AG04450 (cell line): ENCODE results near the gene ABL2. TPM values are rescaled to one million over a fixed set of nuclear protein-coding genes. Genes with fewer than 3 reads are reported as not detected.
"Not testable (repeated sequence)": the region's sequence is repeated elsewhere in the genome, so short reads cannot be mapped to it uniquely, and the experiment has no call there.

Source experiments
- CTCF ChIA-PET: fragments of 300-600, 350-600 bp; formaldehyde crosslinking; extraction: SDS; loops from one replicate; lab custom pipeline; 2022; ENCODE audit warnings: antibody characterized with exemption, inconsistent platforms; lab: Charles Lee
- POLR2A ChIA-PET: fragments of 350-600 bp; formaldehyde crosslinking; extraction: SDS; loops from one replicate; lab custom pipeline; 2021; ENCODE audit warnings: antibody characterized with exemption, inconsistent platforms; lab: Yijun Ruan, JAX
- DNase-seq: peaks from one replicate; pipeline ENCODE4 v3.0.0-alpha.2; 2011; ENCODE audit warnings: low read depth, low spot score
- H3K27ac ChIP-seq: one replicate; pipeline ENCODE4 v1.5.1; 2012; ENCODE audit warnings: low read depth, low read length, control low read depth
- H3K27me3 ChIP-seq: one replicate; pipeline ENCODE4 v1.6.0; 2012; ENCODE audit warnings: low read length; ENCODE audit not compliant: control insufficient read depth, insufficient read depth
- H3K4me3 ChIP-seq: 2 replicates; pipeline ENCODE4 v1.5.1; 2011; ENCODE audit warnings: mild to moderate bottlenecking, low read depth, low read length, control low read depth
- H3K9me3 ChIP-seq: 2 replicates; pipeline ENCODE4 v1.5.1; 2012; ENCODE audit warnings: low read length; ENCODE audit not compliant: control insufficient read depth, insufficient read depth
- polyA plus RNA-seq: library from polyadenylated mRNA; depleted of rRNA; stranded (reverse); fragments of >200 nt; gene quantifications from 2 replicates; pipeline ENCODE4 v1.2.3, GENCODE V29; 2011
- TF ChIP-seq, protein P1 (sequence below): IDR thresholded peaks from 2 replicates; pipeline ENCODE4 v1.5.1; 2011; ENCODE audit warnings: low read depth, low read length, control low read depth, inconsistent platforms

Gene ABL2
- polyA plus RNA-seq, 1 experiment, result 13.9 TPM

DNA sequence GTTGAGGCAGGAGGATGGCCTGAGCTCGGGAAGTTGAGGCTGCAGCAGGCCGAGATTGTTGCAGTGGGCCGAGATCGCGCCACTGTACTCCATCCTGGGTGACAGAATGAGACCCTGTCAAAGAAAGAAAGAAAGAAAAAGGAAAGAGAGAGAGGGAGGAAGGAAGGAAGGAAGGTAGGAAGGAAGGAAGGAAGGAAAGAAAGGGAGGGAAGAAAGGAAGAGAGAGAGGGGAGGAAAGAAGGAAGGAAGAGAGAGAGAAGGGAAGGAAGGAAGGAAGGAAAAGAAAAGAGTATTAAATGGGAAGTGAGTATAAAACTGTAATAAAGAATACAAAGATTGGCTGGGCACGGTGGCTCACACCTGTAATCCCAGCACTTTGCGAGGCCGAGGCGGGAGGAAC lies 18.4 kb upstream of the ABL2 start:
- DNase-seq, result no peak
- Histone ChIP-seq H3K27ac (no peak overlapping the region), H3K4me3 (no peak overlapping the region), H3K27me3 (no peaks in the 10 kb centered on the region), H3K9me3 (no peaks in the 10 kb centered on the region)
- ChIA-PET POLR2A (no interaction called here), CTCF (interaction anchor here (1.2 kb wide), 1 partner anchor 122 kb away, joined by 3 read pairs; no protein-coding TSS in a partner anchor)
- TF ChIP-seq, protein P1, sequence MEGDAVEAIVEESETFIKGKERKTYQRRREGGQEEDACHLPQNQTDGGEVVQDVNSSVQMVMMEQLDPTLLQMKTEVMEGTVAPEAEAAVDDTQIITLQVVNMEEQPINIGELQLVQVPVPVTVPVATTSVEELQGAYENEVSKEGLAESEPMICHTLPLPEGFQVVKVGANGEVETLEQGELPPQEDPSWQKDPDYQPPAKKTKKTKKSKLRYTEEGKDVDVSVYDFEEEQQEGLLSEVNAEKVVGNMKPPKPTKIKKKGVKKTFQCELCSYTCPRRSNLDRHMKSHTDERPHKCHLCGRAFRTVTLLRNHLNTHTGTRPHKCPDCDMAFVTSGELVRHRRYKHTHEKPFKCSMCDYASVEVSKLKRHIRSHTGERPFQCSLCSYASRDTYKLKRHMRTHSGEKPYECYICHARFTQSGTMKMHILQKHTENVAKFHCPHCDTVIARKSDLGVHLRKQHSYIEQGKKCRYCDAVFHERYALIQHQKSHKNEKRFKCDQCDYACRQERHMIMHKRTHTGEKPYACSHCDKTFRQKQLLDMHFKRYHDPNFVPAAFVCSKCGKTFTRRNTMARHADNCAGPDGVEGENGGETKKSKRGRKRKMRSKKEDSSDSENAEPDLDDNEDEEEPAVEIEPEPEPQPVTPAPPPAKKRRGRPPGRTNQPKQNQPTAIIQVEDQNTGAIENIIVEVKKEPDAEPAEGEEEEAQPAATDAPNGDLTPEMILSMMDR, result no peak

DNA sequence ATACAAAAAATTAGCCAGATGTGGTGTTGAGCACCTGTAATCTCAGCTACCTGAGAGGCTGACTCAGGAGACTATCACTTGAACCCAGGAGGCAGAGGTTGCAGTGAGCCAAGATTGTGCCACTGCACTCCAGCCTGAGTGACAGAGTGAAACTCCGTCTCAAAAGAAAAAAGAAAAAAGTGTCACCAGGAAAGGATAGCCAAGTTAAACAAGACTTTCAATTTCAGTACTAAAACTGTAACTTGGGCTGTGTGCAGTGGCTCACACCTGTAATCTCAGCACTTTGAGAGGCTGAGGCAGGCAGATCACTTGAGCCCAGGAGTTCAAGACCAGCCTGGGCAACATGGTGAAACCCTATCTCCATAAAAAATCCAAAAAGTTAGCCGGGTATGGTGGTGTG lies 15.9 kb upstream of the ABL2 start:
- H3K27me3 ChIP-seq, H3K27ac ChIP-seq, POLR2A ChIA-PET, CTCF ChIA-PET, H3K9me3 ChIP-seq, DNase-seq, H3K4me3 ChIP-seq: not testable (repeated sequence)

DNA sequence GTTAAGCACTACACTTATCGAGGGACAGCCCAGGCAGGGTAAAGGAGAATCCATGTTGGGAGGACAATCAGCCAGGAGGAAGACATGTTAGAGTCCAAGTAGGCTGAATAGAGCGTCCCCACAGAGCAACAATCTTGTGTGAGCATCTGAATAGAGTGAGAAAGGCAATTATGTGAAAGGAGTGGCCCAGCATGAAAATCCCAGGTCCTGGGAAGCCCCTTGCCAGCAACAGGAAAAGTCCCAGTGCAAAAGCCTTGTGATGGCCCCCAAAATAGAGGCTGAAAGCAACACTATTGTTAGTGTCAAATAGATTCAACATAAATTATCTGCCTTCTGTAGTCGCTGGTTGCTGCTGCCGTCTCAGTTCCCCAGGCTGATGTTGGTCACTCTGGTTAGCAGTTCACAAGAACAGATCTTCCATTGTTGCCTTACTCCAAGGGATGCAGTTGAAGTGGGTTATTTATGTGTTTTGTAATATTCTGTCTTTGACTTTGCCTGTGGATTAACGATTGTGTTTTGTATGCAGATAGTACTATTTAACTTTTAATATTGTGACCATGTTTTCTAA lies 12.1 kb upstream of the ABL2 start:
- ChIA-PET POLR2A (no interaction called here), CTCF (no interaction called here)
- H3K4me3 ChIP-seq, result no peak overlapping the region
- DNase-seq, result no peak
- no peaks in the 10 kb centered on the region for H3K9me3 ChIP-seq
- no peaks in the 10 kb centered on the region for H3K27me3 ChIP-seq
- no peak overlapping the region for H3K27ac ChIP-seq
- TF ChIP-seq, protein P1, result no peak

DNA sequence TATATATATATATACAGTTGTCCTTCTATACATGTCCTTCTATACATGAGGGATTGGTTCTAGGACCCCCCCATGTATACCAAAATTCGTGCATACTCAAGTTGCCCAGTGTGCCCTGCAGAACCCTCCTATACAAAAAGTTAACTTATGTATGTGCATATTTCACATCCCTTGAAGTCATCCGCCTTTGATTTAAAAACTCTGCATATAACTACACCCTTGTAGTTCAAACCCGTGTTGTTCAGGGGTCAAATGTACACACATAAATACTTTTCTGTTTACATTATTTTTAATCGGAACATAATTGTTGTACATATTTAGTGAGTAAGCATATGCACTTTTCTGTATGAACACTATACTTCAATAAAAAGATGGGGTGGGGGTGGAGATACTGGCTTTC lies 7.7 kb upstream of the ABL2 start:
- no peak overlapping the region for H3K27ac ChIP-seq
- POLR2A ChIA-PET, result interaction anchor here (0.7 kb wide), 1 partner anchor 106 kb away, joined by 9 read pairs; no protein-coding TSS in a partner anchor

DNA sequence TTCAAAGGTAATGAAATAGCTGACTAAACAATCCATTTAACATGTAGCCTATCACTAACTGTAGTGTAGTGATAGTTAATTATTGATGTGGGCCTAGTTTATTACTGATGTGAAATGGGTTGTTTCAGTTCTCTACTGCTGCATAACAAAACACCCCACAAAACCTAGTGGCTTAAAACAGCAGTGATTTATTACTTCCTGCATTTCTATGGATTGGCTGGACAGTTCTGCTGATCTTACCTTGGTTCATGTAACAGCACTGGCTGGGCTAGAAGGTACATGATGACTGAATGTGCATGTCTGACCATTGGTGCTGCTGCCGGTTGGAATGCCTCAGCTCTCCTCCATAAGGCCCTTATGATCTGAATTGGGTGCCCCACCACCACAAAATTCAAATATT lies 5.4 kb upstream of the ABL2 start:
- CTCF ChIA-PET, result interaction anchor here (0.6 kb wide), 1 partner anchor 49 kb away, joined by 5 read pairs; no protein-coding TSS in a partner anchor
- Histone ChIP-seq H3K9me3 (no peaks in the 10 kb centered on the region; the same call in 1 of the 2 replicates), H3K27ac (no peak overlapping the region), H3K4me3 (no peak overlapping the region), H3K27me3 (no peaks in the 10 kb centered on the region)
- TF ChIP-seq, protein P1, result no peak
- POLR2A ChIA-PET, result no interaction called here
- DNase-seq, result no peak

More for the DNA sequence above, 7.7 kb upstream of the ABL2 start:
- H3K4me3 ChIP-seq, result no peak overlapping the region
- no peak for DNase-seq
- TF ChIP-seq, protein P1, result no peak
- H3K27me3 ChIP-seq, result no peaks in the 10 kb centered on the region
- CTCF ChIA-PET, result interaction anchor here (0.6 to 1.0 kb wide), 2 partner anchors 14 to 1290 kb away, joined by 3 to 4 read pairs; no protein-coding TSS in a partner anchor
- H3K9me3 ChIP-seq, result no peaks in the 10 kb centered on the region
